ENCODE measurements around the gene CRABP2. TPM values are rescaled to one million over a fixed set of nuclear protein-coding genes. Genes with fewer than 3 reads are reported as not detected.

Gene CRABP2
- total and polyA plus RNA-seq, 2 of the 13 experiments (the other 11 are each of a cell fraction or from before 2014, with no cell fraction given) = 0.40 to 0.60 TPM

- TF ChIP-seq GLI4 (CRISPR knock-in tag; IDR thresholded peaks at IDR 0.05; ENCODE audit: borderline replicate concordance) = no peak
- TF ChIP-seq SKI (IDR thresholded peaks at IDR 0.05; ENCODE audit: partially characterized antibody) = no peak
- TF ChIP-seq ZBTB7A (CRISPR knock-in tag; IDR thresholded peaks at IDR 0.05) = peak; percentile 49; the same call in 1 of the 2 replicates
- no peak for TF ChIP-seq ZNF614 (CRISPR knock-in tag; IDR thresholded peaks at IDR 0.05; ENCODE audit: borderline replicate concordance)
- TF ChIP-seq NCOA5 (CRISPR knock-in tag; IDR thresholded peaks at IDR 0.05) = no peak
- TF ChIP-seq CSRNP2 (CRISPR knock-in tag; conservative IDR thresholded peaks at IDR 0.05; ENCODE audit: low read depth) = no peak
- peak; percentile 60 for TF ChIP-seq HNRNPLL (IDR thresholded peaks at IDR 0.05; ENCODE audit: low read depth, low read length, poor library complexity, severe bottlenecking)
- TF ChIP-seq PAF1 (CRISPR knock-in tag; IDR thresholded peaks at IDR 0.05) = no peak
- TF ChIP-seq TRIM22 (IDR thresholded peaks at IDR 0.05) = no peak
- no peak for TF ChIP-seq NFIB (CRISPR knock-in tag; IDR thresholded peaks at IDR 0.05; ENCODE audit: borderline replicate concordance)
- 0 out of 2 replicates have a peak, but pooled peaks have one; percentile 17 for TF ChIP-seq ZBTB26 (CRISPR knock-in tag; IDR thresholded peaks at IDR 0.05; ENCODE audit: borderline replicate concordance)
- TF ChIP-seq KLF11 (CRISPR knock-in tag; IDR thresholded peaks at IDR 0.05) = peak; percentile 66; the same call in 1 of the 2 replicates
- no peak for TF ChIP-seq ZNF318 (CRISPR knock-in tag; IDR thresholded peaks at IDR 0.05)
- TF ChIP-seq SMAD1 (CRISPR knock-in tag; IDR thresholded peaks at IDR 0.05; ENCODE audit: borderline replicate concordance, low read depth) = no peak
- TF ChIP-seq ZBTB42 (CRISPR knock-in tag; IDR thresholded peaks at IDR 0.05) = no peak
- TF ChIP-seq ZFP82 (CRISPR knock-in tag; IDR thresholded peaks at IDR 0.05; ENCODE audit: borderline replicate concordance) = no peak
These were observed 23.4 kb upstream of the CRABP2 start, which contains the start of gene ISG20L2 (continued) for GRCh38 chr1:156728599-156729462.
